ENCODE data around the gene IZUMO1. TPM values are rescaled to one million over a fixed set of nuclear protein-coding genes. Genes with fewer than 3 reads are reported as not detected.

IZUMO1 gene
- total and polyA plus RNA-seq, 4 experiments from 2014 or later, result not detected

- no peak overlapping the region for H3K4me3 ChIP-seq (ENCODE audit: low read length in 2 of 2)
- CTCF ChIA-PET (ENCODE audit: partially characterized antibody), result interaction anchor here (1.9 to 2.7 kb wide), 3 partner anchors 10 to 63 kb away, joined by 12 read pairs; no protein-coding TSS in a partner anchor
- no peak overlapping the region for H3K27ac ChIP-seq (ENCODE audit: low read depth, low read length)
- POLR2A ChIA-PET (ENCODE audit: partially characterized antibody), result interaction anchor here (0.6 to 2.7 kb wide), 5 partner anchors 17 to 135 kb away, joined by 3 to 21 read pairs (median 11); partner anchors contain the start of genes CA11 and PPP1R15A
- H3K9me3 ChIP-seq (ENCODE audit: control insufficient read depth in 1 of 2, low read length in 2 of 2), result no peaks in the 10 kb centered on the region
- peak overlapping the region in 4 of 7 donors; percentile 14 to 59 (median 50) for H3K27ac Mint-ChIP-seq
- peaks cover 29% of the 10 kb centered on the region for H3K4me1 ChIP-seq (ENCODE audit: insufficient read depth, low read length)
- H3K4me3 Mint-ChIP-seq, result peak overlapping the region in 5 of 8 donors; percentile 21 to 65 (median 43)
- no peaks in the 10 kb centered on the region for H3K9me3 Mint-ChIP-seq
- intact Hi-C loops (cut with micrococcal nuclease), result no loop called here
- peaks cover 3 to 28% (median 14%) of the 10 kb centered on the region in 4 donors for H3K4me1 Mint-ChIP-seq
- no peaks in the 10 kb centered on the region for H3K36me3 ChIP-seq (ENCODE audit: insufficient read depth, low read length)
- no peaks in the 10 kb centered on the region for H3K36me3 Mint-ChIP-seq
- H3K27me3 ChIP-seq (ENCODE audit: insufficient read depth, low read length), result no peaks in the 10 kb centered on the region
- DNase-seq, result no peak
- no peaks in the 10 kb centered on the region for H3K27me3 Mint-ChIP-seq
Measured at GRCh38 chr19:48737360-48737998, 9.2 kb downstream of the IZUMO1 start.

GRCh38 chr19:48735031-48735615, 11.6 kb downstream of the IZUMO1 start:
- no peak overlapping the region for H3K4me3 Mint-ChIP-seq
- Histone ChIP-seq H3K4me1 (ENCODE audit: insufficient read depth, low read length) (peaks cover 15% of the 10 kb centered on the region), H3K9me3 (ENCODE audit: control insufficient read depth in 1 of 2, low read length in 2 of 2) (no peaks in the 10 kb centered on the region), H3K4me3 (ENCODE audit: low read length in 2 of 2) (no peak overlapping the region), H3K27ac (ENCODE audit: low read depth, low read length) (no peak overlapping the region), H3K27me3 (ENCODE audit: insufficient read depth, low read length) (no peaks in the 10 kb centered on the region), H3K36me3 (ENCODE audit: insufficient read depth, low read length) (no peaks in the 10 kb centered on the region)
- H3K4me1 Mint-ChIP-seq, result peaks cover 0 to 11% (median 6%) of the 10 kb centered on the region in 4 donors
- POLR2A ChIA-PET (ENCODE audit: partially characterized antibody), result no interaction called here
- DNase-seq, result no peak
- CTCF ChIA-PET (ENCODE audit: partially characterized antibody), result interaction anchor here (1.3 kb wide), 1 partner anchor 11 kb away, joined by 8 read pairs; no protein-coding TSS in a partner anchor
- no peak overlapping the region for H3K27ac Mint-ChIP-seq
- H3K9me3 Mint-ChIP-seq, result no peaks in the 10 kb centered on the region
- intact Hi-C loops (cut with micrococcal nuclease), result no loop called here
- H3K36me3 Mint-ChIP-seq, result no peaks in the 10 kb centered on the region
- H3K27me3 Mint-ChIP-seq, result no peaks in the 10 kb centered on the region

GRCh38 chr19:48734625-48735024, 12.1 kb downstream of the IZUMO1 start:
- Mint-ChIP-seq H3K36me3 (no peaks in the 10 kb centered on the region), H3K27me3 (no peaks in the 10 kb centered on the region), H3K27ac (no peak overlapping the region), H3K9me3 (peaks cover 0 to 2% (median 0%) of the 10 kb centered on the region in 8 donors), H3K4me1 (peaks cover 0 to 7% (median 4%) of the 10 kb centered on the region in 4 donors), H3K4me3 (no peak overlapping the region)
- Histone ChIP-seq H3K27ac (ENCODE audit: low read depth, low read length) (no peak overlapping the region), H3K9me3 (ENCODE audit: control insufficient read depth in 1 of 2, low read length in 2 of 2) (no peaks in the 10 kb centered on the region), H3K36me3 (ENCODE audit: insufficient read depth, low read length) (no peaks in the 10 kb centered on the region), H3K4me1 (ENCODE audit: insufficient read depth, low read length) (peaks cover 10% of the 10 kb centered on the region), H3K4me3 (ENCODE audit: low read length in 2 of 2) (no peak overlapping the region), H3K27me3 (ENCODE audit: insufficient read depth, low read length) (no peaks in the 10 kb centered on the region)
- intact Hi-C loops (cut with micrococcal nuclease), result no loop called here
- ChIA-PET POLR2A (ENCODE audit: partially characterized antibody) (no interaction called here), CTCF (ENCODE audit: partially characterized antibody) (interaction anchor here (1.3 kb wide), 1 partner anchor 10 kb away, joined by 8 read pairs; no protein-coding TSS in a partner anchor)
- no peak for DNase-seq

- peaks cover under 1 to 7% of the 10 kb centered on the region in 2 donors for H3K36me3 Mint-ChIP-seq
Measured at GRCh38 chr19:48731452-48731851, 15.3 kb downstream of the IZUMO1 start.

GRCh38 chr19:48728911-48729664, 17.6 kb downstream of the IZUMO1 start:
- peaks cover 15 to 30% (median 19%) of the 10 kb centered on the region in 4 donors for H3K4me1 Mint-ChIP-seq
- no peak for DNase-seq
- H3K27me3 Mint-ChIP-seq, result no peaks in the 10 kb centered on the region
- POLR2A ChIA-PET (ENCODE audit: partially characterized antibody), result interaction anchor here (5.5 kb wide), 1 partner anchor 10 kb away, joined by 37 read pairs; no protein-coding TSS in a partner anchor
- Histone ChIP-seq H3K36me3 (ENCODE audit: insufficient read depth, low read length) (no peaks in the 10 kb centered on the region), H3K27ac (ENCODE audit: low read depth, low read length) (no peak overlapping the region), H3K4me1 (ENCODE audit: insufficient read depth, low read length) (peaks cover 25% of the 10 kb centered on the region), H3K27me3 (ENCODE audit: insufficient read depth, low read length) (no peaks in the 10 kb centered on the region), H3K9me3 (ENCODE audit: control insufficient read depth in 1 of 2, low read length in 2 of 2) (no peaks in the 10 kb centered on the region), H3K4me3 (ENCODE audit: low read length in 2 of 2) (no peak overlapping the region)
- intact Hi-C loops (cut with micrococcal nuclease), result no loop called here
- peaks cover 6 to 17% of the 10 kb centered on the region in 2 donors for H3K36me3 Mint-ChIP-seq
- peak overlapping the region in 1 of 8 donors; percentile 46 for H3K4me3 Mint-ChIP-seq
- peaks cover 0 to 14% (median 11%) of the 10 kb centered on the region in 8 donors for H3K9me3 Mint-ChIP-seq
- no peak overlapping the region for H3K27ac Mint-ChIP-seq
- CTCF ChIA-PET (ENCODE audit: partially characterized antibody), result interaction anchor here (0.6 kb wide), 1 partner anchor 200 kb away, joined by 3 read pairs; no protein-coding TSS in a partner anchor

More at GRCh38 chr19:48731452-48731851, 15.3 kb downstream of the IZUMO1 start:
- H3K4me3 Mint-ChIP-seq, result no peak overlapping the region
- H3K27ac ChIP-seq (ENCODE audit: low read depth, low read length), result no peak overlapping the region
- POLR2A ChIA-PET (ENCODE audit: partially characterized antibody), result interaction anchor here (1.1 kb wide), 1 partner anchor 17 kb away, joined by 4 read pairs; no protein-coding TSS in a partner anchor
- H3K4me1 Mint-ChIP-seq, result peaks cover 3 to 11% (median 5%) of the 10 kb centered on the region in 4 donors
- intact Hi-C loops (cut with micrococcal nuclease), result no loop called here
- no peaks in the 10 kb centered on the region for H3K27me3 Mint-ChIP-seq
- DNase-seq, result no peak
- no peak overlapping the region for H3K27ac Mint-ChIP-seq
- CTCF ChIA-PET (ENCODE audit: partially characterized antibody), result no interaction called here
- H3K4me1 ChIP-seq (ENCODE audit: insufficient read depth, low read length), result peaks cover 8% of the 10 kb centered on the region
- H3K27me3 ChIP-seq (ENCODE audit: insufficient read depth, low read length), result no peaks in the 10 kb centered on the region
- H3K9me3 ChIP-seq (ENCODE audit: control insufficient read depth in 1 of 2, low read length in 2 of 2), result no peaks in the 10 kb centered on the region
- H3K36me3 ChIP-seq (ENCODE audit: insufficient read depth, low read length), result no peaks in the 10 kb centered on the region
- no peak overlapping the region for H3K4me3 ChIP-seq (ENCODE audit: low read length in 2 of 2)
- H3K9me3 Mint-ChIP-seq, result peaks cover 0 to 4% (median 2%) of the 10 kb centered on the region in 8 donors

GRCh38 chr19:48726556-48726955, 20.2 kb downstream of the IZUMO1 start:
- Mint-ChIP-seq H3K9me3 (peaks cover 0 to 14% (median 11%) of the 10 kb centered on the region in 8 donors), H3K4me1 (peaks cover 15 to 33% (median 21%) of the 10 kb centered on the region in 4 donors), H3K27me3 (no peaks in the 10 kb centered on the region), H3K36me3 (peaks cover 6 to 17% of the 10 kb centered on the region in 2 donors), H3K27ac (peak overlapping the region; percentile 69 to 96 (median 94)), H3K4me3 (peak overlapping the region; percentile 4 to 45 (median 31))
- Histone ChIP-seq H3K36me3 (ENCODE audit: insufficient read depth, low read length) (no peaks in the 10 kb centered on the region), H3K9me3 (ENCODE audit: control insufficient read depth in 1 of 2, low read length in 2 of 2) (no peaks in the 10 kb centered on the region), H3K4me3 (ENCODE audit: low read length in 2 of 2) (peak overlapping the region in 1 of 2 donors; percentile 10), H3K27ac (ENCODE audit: low read depth, low read length) (no peak overlapping the region), H3K4me1 (ENCODE audit: insufficient read depth, low read length) (peaks cover 27% of the 10 kb centered on the region), H3K27me3 (ENCODE audit: insufficient read depth, low read length) (no peaks in the 10 kb centered on the region)
- intact Hi-C loops (cut with micrococcal nuclease), result no loop called here
- ChIA-PET CTCF (ENCODE audit: partially characterized antibody) (interaction anchor here (2.4 kb wide), 1 partner anchor 12 kb away, joined by 12 read pairs; no protein-coding TSS in a partner anchor), POLR2A (ENCODE audit: partially characterized antibody) (interaction anchor here (1.0 to 5.5 kb wide), 6 partner anchors 10 to 267 kb away, joined by 3 to 37 read pairs (median 6); partner anchors contain the start of genes DBP, GYS1 and RUVBL2)
- peak; percentile 39 to 73 (median 68) for DNase-seq

Measured in CD4-positive, alpha-beta memory T cell (primary cell).